UCSD-AML1 (cell line): Measurements from ENCODE around the gene PLB1.
"Not testable (repeated sequence)": the region's sequence is repeated elsewhere in the genome, so short reads cannot be mapped to it uniquely, and the experiment has no call there.

ENCODE experiments used
- DNase-seq: peaks from one replicate; lab custom pipeline; 2025; ENCODE audit not compliant: unreplicated experiment; lab: John Stamatoyannopoulos, UW

PLB1 gene

GRCh38 chr2:28530782-28531181 is 34.9 kb downstream of the PLB1 start:
- DNase-seq, result no peak

- no peak for DNase-seq
Observed at GRCh38 chr2:28532399-28532798, 36.5 kb downstream of the PLB1 start.

GRCh38 chr2:28533044-28533680 is 37.3 kb downstream of the PLB1 start:
- DNase-seq, result no peak

DNA sequence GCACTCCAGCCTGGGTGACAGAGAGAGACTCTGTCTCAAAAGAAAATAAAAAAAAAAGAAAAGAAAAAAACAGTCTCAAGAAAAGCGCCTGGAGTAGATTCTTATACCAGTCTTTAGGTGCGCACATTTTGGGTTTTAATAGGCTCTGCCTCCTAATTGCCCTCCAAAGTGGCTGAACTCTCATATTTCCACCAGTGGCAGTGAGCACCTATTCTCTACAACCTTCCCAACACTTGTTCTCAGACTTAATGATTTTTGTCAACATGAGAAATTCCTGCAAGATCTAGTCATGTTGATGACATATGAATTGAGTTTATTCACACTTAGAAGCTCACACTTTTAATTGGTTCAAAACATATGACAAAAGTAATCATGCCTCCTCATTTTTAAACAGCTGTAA is 39.0 kb downstream of the PLB1 start:
- no peak for DNase-seq

- no peak for DNase-seq
Observed at GRCh38 chr2:28538134-28538533, 42.3 kb downstream of the PLB1 start.

DNA sequence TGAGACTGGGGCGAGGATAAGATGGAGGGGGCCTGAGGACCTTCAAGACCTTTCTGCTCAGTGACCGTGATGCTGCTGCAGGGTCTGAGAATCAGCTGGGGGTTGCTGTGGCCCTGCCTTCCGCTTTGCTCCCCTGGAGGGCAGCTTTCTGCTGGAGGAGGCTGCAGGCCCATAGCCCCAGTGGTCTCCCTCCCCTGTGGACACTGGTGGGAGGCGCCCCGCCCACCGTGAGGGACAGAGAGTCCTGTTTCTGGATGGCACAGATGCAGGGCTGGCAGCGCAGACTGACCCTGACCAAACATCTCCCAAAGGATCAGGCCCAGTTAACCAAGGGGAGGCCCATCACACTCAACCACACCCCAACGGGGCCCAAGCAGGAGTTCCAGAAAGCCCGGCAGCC is 42.8 kb downstream of the PLB1 start:
- DNase-seq, result no peak

- no peak for DNase-seq
Observed at GRCh38 chr2:28539118-28539541, 43.3 kb downstream of the PLB1 start.

DNA sequence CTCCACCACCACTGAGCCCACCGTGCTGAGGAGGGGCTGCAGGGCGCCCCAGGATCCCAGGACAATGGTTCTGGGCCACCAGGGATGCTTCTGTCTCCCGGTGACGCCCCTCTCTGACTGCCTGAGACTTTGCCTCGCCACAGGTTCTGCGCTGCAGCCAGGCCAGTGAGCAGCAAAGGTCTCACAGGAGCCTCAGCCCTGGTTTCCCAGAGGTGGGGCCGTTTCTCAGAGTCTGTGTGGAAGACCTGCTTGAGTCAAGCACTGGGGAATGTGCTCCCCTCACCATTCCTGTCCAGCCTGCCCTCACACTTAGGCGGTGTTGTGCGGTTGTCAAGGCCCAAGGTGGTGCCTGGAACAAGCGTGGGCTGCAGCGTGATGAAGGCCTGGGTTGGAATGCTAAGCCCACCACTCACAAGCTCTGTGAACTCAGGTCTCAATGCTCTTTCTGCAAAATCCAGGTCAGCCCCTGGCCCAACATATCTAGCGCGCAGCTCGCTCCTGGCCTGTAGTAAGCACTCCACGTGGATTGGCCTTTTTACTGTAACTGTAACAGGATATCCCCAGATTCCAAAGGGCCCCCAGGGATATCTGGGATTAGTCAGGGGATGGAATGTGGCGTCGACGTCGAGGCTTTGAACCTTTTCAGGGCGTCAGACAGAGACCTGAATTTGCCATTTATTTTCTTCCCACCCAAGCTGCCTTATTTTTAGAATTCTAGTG is 47.6 kb downstream of the PLB1 start:
- no peak for DNase-seq

DNA sequence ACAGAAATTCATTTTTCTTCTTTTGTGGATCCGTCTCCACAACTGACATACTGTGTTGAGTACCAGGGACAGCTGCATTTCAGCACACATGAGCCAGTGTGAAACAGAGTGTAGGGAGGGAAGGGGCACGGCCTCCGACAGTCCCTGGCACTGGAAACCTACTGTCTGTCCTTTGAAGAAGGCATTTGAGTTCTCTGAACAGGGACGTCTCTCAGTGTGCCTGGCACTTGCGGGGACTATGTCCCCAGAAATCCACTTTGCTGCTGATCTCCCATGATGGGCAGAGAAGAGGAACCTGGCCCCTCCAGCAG is 48.1 kb downstream of the PLB1 start:
- DNase-seq, result no peak

DNA sequence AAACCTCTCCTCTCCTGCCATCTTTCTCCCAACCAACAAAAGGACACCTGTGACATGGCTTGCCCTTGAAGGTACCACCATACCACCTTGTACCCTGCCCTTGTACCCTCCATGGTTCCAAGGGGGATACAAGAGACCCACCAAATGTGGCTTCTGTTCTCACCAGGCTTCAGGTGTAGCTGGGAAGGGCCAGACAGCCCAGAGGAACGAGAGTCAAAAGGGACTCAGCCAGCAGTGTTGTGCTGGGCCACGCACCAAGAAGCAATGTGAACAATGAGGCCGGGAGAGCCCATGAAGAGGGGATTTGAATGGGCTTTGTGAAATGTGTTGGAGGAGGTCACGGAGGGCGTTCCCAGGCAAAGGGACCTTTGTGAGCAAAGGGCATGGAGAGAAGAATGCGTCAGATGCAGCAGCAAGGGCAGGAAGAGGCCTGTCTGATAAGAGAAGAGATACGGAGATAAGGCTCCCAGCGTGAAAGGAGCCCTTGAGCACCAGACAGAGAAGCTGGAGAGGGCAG is 48.6 kb downstream of the PLB1 start:
- DNase-seq, result no peak

GRCh38 chr2:28544922-28545589 is 49.2 kb downstream of the PLB1 start:
- DNase-seq, result peak; percentile 68

DNA sequence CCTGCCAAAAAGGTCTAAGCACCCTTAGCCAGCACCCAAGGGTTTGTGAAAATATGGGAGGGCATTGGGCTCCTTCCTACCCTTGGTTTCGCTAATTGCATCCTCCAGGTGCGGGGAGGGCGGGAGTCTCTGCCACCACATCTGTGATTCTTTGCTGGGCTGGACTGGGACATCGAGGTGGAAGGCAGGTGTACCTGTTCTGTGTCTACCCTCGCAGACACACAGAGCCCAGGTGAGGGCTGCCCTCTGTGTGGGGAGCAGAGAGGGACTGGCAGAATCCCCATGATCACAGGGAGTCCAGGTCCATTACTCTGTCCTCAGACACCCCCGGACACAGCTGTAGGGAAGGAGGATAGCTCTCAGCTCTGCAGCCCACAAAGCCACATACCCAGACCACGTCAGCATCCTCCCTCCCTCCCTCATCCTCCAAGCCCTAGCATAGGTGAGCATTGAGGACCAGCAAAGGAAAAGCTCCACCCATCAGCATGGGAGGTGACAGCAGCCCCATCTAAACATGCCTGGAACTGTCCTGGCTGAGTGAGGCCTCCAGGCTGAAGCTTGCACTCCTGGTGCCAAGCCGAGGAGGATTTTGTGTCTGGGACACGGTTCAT is 49.8 kb downstream of the PLB1 start:
- DNase-seq, result peak; percentile 46

DNA sequence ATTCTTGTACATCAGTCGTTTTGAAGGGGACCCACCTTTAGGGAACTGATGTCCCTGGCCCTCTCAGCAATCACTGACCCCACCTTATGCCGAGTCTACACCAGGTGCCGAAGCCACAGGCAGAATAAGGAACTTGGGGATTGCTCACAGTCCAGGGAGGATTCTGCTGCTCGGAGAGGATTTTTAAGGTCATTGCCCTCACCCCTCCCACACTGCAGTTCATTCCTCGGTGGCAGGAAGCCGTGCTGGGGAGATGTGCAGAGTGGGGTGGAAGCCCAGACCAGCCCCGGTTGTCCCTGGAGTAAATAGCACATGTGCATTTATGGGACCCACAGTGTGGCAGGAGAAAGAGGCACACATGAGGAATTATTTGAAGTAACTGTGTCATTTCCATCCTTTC is 50.4 kb downstream of the PLB1 start:
- DNase-seq, result peak; percentile 46

DNA sequence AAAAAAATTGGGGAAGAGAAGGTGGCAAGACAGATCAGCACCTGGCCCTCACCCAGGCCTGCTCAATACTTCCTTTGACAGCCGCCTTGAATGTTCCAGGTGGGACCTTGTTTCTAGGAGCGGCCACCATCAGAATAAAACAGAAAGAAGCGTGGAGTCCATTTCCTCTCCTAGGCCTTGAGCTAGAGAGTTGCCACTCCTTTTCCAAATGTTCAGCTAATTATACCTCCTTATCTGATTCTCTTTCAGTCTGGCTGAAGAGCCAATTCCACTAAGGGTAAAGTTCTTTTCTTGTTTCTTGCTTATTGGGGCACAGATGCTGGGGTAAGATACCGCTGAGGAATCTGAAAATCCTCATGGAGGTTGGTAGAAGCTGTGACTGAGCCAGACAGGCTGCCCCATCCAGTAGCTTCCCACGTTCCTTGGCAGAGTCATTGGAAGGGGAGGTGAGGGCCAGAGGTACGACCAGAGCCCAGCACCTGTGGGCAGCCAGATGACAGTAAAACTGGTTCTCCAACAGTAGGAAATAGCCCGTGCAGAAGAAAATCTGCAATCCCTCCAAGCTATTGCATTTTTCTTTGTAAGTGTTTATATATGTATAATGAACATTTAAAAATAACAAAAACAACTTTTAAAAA is 51.5 kb downstream of the PLB1 start:
- no peak for DNase-seq

DNA sequence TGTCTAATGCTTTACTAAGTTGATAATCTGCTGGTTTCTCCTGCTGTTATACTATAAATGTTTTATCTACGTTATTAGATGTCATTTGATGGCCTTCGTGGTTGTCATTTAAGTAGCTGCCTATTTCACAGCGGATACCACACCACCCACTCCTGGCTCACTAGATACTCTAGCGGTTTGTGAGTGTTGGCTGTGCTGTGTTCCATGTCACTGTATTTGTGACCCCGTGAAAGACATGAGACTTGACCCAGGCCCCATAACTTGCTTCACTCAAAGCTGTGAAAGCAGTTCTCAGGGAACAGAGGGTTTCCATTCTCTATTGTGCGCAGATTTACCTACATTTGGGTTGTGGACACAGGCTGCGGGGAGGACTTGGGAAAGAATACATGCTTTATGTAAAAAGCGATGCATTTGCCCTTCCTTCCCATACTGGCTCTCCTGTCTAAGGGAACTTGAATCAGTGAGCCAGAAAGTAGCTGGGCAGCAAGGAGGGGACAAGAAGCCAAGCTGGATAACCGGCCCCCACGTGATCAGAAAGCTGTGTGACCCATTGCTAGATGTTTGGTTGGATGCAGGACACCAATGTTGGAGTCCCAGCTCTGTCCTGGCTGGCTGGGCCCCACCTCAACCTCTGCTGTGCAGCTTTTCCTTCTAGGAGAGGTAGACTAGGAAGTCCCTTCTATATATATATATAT is 52.2 kb downstream of the PLB1 start:
- DNase-seq, result no peak

DNA sequence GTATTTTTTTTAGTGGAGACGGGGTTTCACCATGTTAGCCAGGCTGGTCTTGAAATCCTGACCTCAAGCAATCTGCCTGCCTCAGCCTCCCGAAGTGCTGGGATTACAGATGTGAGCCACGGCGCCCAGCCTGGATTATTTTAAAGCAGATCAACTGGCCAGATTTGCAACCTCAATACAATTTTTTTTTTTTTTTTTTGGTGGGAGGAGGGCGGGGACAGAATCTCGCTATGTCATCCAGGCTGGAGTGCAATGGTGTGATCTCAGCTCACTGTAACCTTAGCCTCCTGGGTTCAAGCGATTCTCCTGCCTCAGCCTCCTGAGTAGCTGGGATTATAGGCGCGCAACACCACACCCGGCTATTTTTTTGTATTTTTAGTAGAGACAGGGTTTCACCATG is 54.5 kb downstream of the PLB1 start:
- not testable (repeated sequence) for DNase-seq

DNA sequence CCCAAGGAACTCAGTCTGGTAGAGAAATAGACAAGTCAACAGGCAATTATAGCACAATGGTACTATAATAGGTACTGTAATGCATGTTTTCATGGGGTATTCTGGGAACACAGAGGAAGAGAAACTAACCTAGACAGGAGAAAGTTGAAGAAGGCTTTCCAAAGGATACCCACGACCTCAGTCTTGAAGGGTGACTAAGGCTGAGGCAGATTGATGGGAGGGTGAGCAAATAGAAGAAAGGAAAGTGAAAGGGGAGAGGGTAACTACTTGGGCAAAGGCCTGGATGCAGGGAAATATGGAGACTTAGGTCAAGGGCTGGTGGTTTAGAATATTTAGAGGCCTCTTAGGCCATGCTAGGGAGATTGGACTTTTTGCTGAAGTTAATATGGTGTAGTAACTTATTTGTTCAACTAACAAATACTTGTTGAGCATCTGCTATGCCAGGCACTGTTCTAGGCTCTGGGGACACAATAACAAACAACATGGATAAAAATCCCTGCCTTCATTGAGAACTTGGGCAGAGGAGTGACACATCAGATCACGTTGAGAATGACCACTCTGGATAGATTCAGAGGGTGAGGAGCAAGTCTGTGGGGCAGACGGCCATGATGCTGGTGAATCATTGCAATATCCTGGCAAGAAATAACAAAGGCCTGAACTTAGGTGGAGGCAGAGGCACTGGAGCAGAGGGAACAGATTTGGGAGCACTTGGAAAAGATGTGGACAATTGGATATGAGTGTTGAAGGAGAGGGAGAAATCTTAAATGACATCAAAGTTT is 56.4 kb downstream of the PLB1 start:
- no peak for DNase-seq

GRCh38 chr2:28556303-28556702 is 60.4 kb downstream of the PLB1 start:
- no peak for DNase-seq

GRCh38 chr2:28557389-28558131 is 61.7 kb downstream of the PLB1 start:
- DNase-seq, result no peak
